SW480 (cell line): ENCODE measurements around the gene HTR3B.
"Not testable (repeated sequence)": the region's sequence is repeated elsewhere in the genome, so short reads cannot be mapped to it uniquely, and the experiment has no call there.

Experiments used
- DNase-seq: peaks from one replicate; pipeline ENCODE4 v3.0.0-alpha.2; 2016; ENCODE audit warnings: low spot score

The HTR3B gene

DNA sequence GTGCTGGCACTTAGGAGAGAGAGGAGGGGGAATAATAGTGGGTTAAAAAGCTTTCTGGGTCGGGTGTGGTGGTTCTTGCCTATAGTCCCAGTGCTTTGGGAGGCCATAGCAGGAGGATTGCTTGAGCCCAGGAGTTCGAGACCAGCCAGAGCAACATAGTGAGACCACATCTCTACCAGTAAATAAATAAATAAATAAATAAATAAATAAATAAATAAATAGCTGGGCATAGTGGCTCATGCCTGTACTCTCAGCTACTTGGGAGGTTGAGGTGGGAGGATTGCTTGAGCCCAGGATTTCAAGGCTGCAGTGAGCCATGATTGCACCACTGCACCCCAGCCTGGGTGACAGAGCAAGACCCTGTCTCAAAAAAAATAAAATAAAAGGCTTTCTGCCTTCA lies 41.6 kb downstream of the HTR3B start:
- DNase-seq: not testable (repeated sequence)

DNA sequence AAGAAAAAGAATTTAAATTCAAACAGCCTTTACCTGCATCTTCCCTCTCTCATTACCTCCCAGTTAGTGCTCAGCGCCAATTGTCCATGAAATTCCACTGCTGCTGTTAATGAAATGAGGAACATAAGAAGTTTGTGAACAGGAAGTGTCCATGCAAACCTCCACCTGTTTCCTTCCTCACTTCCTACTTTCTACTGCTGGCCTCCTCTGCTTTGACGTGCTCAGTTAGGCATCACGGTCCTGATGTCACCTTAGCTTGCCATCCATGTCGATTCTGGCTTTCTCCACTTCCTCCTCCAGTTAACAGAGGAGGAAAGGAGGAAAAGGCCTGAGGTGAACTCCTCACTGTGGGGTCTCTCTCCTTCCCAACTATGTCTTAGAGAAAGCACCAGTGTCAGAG lies 43.4 kb downstream of the HTR3B start:
- DNase-seq: no peak

DNA sequence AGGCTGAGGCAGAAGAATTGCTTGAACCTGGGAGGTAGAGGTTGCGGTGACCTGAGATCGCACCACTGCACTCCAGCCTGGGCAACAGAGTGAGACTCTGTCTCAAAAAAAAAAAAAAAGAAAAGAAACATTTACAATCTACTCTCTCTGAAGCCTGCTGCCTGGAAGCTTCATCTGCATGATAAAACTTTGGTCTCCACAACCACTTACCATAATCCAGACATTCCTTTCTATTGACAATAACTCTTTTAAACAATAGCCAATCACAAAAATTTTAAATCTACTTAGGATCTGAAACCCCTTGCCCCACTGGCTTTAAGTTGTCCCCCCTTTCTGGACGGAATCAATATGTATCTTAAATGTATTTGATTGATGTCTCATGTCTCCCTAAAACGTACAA lies 45.3 kb downstream of the HTR3B start:
- no peak for DNase-seq

DNA sequence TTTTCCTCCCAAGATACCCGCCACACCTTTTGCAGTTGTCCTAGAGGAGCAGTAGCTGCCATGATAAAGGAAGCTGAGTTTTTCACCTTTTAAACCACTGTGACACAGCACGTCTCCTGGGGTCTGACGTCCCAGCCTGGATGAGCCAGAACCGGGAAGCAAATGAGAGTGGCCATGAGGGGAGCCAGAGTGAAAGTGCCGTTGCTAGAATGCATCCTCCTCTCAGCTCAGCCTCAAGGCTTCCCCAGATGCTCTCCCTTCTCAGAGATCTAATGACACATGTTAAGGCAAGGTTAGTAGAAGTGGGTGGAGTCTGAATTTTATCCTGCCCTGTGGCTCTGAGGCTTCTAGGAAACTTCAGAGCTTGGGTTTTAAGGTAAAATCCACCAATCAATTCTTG lies 46.9 kb downstream of the HTR3B start:
- DNase-seq: no peak

- DNase-seq: no peak
Observed at GRCh38 chr11:113952070-113952469, 47.5 kb downstream of the HTR3B start.

DNA sequence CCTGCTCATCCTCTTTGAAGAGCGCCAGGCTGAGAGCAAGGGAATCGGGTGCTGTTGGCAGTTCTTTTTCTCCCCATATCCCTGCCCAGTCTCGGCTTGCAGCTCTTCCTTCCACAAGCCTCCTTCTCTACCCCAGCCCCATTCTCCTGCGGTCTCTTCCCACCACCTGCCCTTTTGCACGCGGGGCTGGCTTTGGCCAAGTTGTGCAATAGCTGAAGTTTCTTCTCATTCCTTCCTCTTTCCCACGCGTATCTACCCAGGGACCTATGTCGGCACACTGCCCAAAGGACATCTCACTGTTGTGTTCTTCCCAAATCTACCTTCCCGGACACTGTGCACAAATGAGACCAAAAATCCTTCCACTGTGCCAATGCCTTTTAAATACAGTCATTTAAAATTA lies 48.0 kb downstream of the HTR3B start:
- DNase-seq: no peak

DNA sequence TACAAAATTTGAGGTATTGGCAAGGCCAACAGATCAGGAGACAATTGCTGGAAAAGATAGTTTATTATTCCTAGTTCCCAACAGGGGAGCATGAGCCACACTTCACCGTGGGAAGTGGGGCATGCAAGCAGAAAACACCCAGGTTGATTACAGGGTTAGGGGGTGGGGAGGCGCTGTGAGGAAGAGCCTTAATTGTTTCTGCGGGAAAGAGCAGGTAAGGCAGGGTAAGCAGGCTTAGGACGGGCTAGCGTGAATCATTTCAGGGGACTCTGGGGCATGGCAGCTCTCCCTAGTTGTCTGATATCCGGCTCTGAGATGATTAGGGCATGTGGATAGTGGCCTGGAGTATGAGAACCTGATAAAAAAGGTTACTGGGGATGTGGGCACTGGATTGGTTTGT lies 49.6 kb downstream of the HTR3B start:
- DNase-seq: no peak

DNA sequence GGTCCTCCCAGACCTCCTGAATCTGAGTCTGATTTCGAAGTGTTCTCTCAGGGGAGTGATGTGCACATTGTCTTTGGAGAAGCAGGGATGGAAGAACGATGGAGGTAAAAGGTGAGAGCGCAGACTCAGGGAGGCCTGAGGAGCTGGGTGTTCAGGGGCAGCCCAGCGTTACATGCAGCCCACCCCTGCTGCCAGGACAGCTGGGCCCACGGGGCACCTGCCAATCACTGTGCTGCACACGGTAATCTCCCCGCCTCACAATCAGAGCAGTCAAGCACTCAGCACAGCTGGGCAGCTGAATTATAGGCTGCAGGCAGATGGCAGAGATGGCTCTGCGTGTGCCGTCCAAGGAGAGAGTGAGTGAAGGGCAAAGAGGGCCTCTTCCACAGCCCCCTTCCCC lies 52.4 kb downstream of the HTR3B start:
- DNase-seq: no peak

- no peak for DNase-seq
Observed at GRCh38 chr11:113960702-113961330, 56.2 kb downstream of the HTR3B start.

- no peak for DNase-seq
Observed at GRCh38 chr11:113967361-113967760, 62.8 kb downstream of the HTR3B start.

DNA sequence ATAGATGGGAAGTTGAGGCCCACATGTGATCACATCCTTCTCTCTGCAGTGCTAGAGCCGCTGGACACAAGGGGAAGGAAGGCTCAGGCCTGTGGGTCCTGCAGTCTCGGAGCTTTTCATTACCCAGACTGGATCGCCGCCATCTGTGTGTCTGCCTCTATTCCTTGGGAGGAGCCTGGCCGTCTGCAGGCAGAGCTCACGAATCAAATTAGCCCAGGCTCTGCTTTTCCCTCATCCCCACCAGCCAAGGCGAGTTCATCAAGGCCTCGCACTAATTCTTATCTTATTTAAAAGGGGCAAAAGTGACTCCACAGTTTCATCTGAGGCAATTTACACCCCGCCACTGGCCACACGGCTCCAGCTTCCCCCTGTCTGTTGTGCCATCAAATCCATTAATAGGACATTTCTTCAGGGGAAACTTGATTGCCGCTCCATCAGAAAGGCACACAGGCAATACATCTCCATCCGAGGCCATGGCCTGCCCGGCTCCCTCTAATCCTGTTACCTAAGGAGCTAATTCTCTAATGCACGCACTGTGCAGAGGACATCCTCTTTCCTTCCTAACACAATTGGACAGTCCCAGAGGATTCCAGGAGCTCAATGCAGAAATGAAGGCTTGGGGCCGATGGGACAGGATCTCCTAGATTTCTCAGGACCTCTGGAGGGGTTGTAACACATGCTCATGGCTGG lies 67.1 kb downstream of the HTR3B start:
- DNase-seq: no peak

GRCh38 chr11:113974741-113975470 lies 70.3 kb downstream of the HTR3B start, which contains the start of gene HTR3A:
TSS of gene HTR3A (plus strand) at chr11:113975108. CDS start at chr11:113975326, 218 bp downstream.
- peak; percentile 78 for DNase-seq

- DNase-seq: no peak
Observed at GRCh38 chr11:113977071-113977490, 72.5 kb downstream of the HTR3B start.

- DNase-seq: no peak
Observed at GRCh38 chr11:113977701-113978100, 73.1 kb downstream of the HTR3B start.

DNA sequence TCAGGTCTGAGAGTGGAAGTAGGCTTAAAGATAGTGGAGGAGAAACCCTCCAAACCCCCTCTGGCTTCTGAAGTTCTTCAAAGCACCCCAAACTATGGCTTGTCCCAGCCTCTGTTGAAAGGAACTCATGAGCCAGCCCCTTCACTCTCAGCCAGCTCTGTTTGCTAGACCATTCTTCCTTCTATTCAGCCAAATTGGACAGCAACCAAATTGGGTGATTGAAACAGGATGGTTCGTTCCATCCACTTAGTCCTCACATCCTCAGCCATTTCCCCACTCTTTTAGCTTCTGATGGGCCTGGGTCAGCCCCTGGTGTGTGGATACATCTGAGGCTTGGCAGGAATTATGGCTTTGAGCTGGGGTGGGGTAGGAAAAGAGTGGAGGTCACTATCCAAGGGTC lies 74.8 kb downstream of the HTR3B start:
- no peak for DNase-seq

- no peak for DNase-seq
Observed at GRCh38 chr11:113980785-113981184, 76.2 kb downstream of the HTR3B start.

DNA sequence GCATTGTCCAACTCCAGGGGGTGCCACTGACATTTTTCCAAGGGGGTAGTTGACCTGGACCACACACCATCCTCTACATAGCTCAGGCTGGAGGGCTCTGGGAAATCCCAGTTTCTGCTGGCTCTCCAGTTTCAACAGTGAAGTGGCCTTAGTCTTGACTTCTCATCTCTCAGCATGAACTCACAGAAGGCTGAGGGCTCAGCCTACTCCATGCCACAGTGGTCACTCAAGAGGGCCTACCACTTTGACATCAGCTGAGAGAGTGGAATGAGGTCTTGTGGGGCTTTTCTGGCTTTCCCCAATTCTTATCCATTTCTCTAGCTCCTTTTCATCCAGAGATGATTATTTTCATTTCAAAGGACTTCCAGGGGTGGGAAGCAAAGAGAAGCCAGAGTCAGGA lies 77.7 kb downstream of the HTR3B start:
- DNase-seq: no peak

- DNase-seq: no peak
Observed at GRCh38 chr11:113984781-113985180, 80.2 kb downstream of the HTR3B start.

DNA sequence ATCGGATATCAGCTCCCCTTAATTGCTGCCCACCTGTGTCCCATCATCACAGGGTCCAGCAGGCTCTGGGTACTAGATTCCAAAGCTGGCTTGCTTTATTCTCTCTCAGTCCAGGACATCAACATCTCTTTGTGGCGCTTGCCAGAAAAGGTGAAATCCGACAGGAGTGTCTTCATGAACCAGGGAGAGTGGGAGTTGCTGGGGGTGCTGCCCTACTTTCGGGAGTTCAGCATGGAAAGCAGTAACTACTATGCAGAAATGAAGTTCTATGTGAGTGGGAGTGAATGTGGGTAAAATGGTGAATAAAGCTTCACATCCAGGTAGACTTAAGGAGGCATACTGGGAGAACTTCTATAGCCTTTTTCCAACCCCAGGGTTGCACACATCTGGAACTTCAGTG lies 81.3 kb downstream of the HTR3B start:
- DNase-seq: no peak

- DNase-seq: no peak
Observed at GRCh38 chr11:113986351-113987140, 82.0 kb downstream of the HTR3B start.

GRCh38 chr11:113989381-113989780 lies 84.8 kb downstream of the HTR3B start:
- no peak for DNase-seq

DNA sequence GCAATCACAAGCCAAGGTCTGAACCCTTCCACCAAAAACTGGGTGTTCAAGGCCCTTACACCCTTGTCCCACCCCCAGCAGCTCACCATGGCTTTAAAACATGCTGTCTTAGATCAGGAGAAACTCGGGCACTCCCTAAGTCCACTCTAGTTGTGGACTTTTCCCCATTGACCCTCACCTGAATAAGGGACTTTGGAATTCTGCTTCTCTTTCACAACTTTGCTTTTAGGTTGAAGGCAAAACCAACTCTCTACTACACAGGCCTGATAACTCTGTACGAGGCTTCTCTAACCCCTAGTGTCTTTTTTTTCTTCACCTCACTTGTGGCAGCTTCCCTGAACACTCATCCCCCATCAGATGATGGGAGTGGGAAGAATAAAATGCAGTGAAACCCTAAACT lies 85.3 kb downstream of the HTR3B start:
- no peak for DNase-seq
